Activated CD4-positive, CD25-positive, alpha-beta regulatory T cell treated with anti-CD3 and anti-CD28 coated beads, Interleukin-2, amount 50 U/mL, for 16 hours (primary cell): ENCODE measurements around the gene STX16.

Source experiments
- DNase-seq: peaks from one replicate; pipeline ENCODE4 v3.0.0-alpha.2; 2020; ENCODE audit warnings: low read depth, low spot score

STX16 gene

DNA sequence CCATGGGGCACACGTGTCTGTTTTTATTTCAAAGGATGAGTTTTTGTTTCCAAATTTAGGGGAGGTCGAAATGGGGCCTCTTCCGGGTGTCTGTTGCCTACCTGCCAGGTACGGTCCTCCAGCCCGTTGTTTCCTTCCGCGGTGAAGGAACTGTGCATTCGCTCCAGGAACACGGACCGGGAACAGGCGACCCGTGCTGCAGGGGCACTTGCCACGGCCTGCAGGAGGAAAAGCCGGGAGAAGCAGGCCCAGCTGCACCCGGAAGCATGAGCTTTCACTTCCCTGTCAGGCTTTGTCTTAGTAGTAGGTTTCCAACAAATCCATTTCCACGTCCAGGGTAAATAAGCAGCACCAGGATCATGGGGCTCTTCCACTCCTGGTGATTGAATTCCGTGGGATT, 24.6 kb downstream of the STX16 start:
- no peak for DNase-seq

DNA sequence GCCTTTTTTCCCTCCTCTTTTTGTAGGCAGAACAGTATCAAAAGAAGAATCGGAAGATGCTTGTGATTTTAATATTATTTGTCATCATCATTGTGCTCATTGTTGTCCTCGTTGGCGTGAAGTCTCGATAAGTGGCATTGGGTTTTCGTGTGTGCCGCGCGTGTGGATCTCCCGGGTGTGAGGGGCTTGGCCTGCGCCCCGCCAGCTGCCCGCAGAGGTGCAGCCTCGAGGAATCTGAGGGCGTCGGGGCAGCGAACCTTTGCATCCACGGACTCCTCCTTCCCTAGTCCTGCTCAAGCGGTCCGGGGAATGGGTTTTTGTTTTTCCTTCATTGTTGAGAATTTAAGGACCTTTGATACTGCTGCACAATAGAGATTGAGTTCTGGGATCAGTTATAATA, 25.1 kb downstream of the STX16 start:
- DNase-seq = no peak

DNA sequence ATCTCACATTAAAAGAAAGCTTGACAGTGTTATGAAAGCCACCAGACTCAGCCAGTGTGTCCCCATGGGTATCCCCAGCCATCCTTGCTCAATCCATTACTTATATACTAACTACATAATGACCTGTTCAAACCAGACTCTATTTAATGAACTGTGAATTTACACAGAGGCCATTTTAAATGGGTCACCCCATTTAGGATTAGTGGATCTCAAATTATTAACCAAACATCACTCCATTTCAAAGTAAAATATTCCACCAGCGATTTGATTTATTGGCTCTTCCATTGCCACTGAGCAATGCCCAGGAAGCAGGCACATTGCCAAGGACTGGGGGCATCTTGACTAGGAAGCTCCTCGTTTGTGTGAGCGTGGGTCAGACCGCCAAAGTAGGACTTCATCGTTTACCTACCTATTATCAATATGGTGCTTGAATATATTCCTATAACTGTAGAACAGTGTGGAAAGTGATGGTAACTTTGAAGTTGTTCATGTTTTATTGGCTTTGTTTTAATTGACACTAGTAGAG, 26.1 kb downstream of the STX16 start:
- no peak for DNase-seq

DNA sequence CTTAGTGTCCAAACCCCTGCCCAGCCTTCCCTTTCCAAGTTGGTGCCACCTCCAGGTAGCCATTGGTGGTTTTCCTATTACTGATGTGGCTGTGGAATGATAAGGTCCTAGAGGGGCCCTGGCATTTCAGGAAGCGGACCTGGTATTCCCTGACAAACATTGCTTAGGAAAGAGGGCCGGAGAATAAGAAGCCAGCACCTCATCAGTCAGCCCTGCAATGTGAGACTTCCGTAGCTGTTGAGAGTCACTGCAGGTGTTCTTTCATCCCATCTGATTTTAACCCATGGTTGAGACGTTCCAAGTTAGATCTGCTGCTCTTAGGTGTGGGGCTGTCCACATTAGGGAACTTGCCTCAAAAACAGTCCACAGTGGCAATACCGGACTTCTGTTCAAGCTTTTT, 26.7 kb downstream of the STX16 start:
- no peak for DNase-seq

DNA sequence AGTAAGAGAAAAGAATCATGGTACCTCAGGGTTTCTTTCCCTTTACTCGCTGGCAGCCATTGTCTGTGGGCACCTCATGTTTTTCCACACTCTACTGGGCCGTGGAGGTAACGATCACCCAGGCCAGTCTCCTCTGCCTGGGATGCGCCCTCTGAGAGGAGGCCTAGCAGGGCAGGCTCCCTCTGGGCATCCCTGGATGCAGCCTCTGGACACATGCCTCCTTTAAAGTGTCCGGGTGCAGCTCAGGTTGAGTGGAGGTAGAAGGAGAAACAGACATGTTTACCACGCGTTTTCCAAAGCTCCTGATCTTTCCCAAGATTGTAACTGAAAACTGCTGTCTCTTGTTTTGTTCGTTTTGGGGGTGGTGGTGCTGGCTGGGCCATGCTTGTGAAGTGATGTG, 27.7 kb downstream of the STX16 start:
- no peak for DNase-seq

DNA sequence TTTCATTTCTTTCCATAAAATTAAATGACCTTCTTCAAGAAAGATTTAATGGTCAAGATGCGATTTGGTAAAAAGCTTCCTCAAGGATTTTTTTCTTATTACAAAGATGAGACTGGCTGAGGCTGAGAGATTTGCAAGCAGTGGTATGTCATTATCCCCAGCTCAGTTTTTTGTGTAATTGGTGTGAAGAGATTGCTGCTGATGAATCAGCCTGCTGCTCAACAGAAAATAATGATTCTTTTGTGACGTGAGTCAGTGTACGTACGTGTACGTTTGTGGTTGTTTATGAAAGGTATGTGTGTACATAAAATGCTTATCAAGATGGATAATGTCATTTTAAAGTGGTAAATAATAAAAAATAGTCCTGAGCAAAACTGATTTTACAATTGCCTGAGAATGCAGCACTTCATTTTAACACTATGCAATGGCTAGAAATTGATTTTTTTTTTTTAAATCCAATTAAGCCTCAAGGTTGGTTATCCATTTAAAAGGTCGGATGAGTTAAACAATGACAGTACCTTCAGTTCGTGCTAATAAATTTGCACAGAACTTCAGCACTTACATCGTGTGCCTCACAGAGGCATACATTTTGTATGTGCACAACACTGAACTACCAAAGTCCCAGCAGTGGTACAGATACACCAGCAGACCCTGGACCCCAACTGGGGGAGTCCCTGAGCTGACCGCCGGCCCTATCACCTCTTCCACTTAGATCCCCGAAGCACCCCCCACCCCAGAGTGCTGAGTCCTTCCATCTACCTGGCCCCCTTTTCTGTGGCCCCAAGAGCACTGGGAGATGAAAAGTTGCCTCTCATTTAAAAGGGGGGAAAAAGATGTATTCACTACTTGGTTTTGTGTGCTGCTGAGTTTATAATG, 31.8 kb downstream of the STX16 start:
- no peak for DNase-seq

DNA sequence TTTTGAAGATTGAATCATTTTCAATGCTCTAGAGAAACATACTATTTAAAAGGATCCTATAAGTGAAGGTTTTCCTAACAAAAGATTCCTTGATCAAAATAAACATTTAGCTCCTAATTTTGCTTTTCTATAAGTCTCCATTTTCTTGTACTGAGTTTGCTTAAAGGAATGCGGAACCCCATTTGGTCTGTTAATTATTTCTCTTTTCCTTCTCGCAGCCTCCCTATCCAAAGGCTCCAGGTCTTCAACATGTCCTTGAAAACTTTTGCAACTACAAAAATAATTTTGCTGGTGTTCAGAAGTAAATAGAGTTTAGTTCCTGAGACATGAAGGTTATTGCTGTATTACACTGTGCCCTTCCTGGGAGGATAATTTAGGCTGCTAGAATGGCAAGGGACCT, 33.2 kb downstream of the STX16 start:
- no peak for DNase-seq

DNA sequence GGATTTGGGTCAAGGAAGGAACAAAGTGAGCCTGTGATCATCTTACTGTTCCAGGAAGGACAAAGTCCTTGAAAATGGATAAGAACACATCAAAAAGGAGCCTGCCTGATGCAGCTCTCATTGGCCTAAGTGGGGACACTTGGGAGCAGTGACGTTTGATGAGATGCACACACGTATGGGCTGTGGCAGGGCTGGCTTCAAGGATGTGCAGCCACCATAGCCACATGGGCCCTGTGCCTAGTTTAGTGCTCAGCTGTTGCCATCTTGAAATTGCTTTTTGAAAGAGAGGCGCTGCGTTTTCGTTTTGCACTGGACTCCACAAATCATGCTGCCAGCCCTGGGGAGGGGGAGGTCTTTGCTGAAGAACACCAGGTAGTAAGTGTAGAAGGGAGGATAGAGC, 34.9 kb downstream of the STX16 start:
- DNase-seq = no peak

DNA sequence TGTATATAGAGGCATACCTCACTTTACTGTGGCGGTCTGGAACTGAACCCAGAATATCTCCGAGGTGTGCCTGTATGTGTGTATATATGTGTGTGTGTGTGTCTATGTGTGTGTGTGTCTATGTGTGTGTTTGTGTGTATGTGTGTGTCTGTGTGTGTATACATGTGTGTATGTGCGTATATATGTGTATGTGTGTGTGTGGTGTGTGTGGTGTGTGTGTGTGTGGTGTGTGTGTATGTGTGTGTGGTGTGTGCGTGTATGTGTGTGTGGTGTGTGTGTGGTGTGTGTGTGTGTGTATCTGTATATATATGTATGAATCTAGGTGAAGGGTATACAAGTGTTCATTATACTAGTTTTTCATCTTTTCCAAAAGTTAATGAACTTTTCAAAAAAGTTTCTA, 37.3 kb downstream of the STX16 start:
- DNase-seq = no peak

DNA sequence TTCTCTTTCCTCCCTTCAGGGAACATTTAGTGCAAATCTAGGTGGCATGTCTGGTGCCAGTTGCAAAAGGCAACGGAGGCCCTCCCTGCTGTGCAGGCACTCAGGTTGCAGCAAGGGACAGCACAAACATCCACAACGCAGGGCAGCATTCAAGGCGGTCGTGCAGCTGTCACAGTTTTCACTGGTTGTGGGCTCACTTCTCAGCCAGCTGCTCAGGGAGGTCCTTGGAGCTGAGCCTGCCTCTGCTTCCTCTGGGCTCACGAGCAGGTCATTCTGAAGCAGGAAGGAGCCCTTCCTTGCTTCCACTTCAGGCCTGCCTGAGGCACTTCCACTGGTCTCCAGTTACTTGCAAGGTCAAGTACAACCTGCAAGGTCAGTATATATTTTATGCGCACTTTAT, 37.8 kb downstream of the STX16 start:
- DNase-seq = no peak

DNA sequence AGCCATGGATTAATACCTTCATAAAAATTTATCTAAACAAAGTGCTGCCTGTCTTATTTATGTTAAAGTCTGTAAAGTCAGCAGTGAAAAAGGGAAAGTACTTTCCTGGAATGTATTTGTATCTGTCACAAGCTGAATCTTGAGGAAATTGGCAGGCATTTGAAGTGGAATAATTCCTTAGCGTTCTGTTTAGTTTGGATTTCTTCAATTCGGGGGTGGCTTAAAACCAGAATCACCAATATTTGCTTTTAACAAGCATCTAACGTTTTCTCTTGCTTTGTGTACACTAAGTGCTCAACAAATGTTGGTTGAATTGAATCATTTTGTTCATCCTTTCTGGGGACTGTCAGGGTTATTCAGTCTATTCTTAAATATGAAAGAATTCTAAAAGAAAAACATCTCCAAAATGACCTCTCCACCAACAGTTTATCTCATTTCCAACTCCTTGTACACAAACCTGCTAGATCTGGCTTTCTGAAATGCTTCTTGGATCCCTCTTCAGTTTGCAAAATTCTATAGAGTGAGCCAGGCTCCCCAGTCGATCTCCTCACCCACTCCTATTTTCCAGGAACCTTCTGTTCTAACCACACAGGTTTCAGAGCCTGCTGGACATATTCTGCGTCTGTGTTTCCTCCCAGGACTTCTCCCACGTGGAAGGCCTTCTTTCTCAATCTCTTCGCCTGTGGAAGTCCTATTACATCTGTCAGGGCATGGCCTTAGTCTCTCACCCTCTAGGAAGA, 39.5 kb downstream of the STX16 start:
- DNase-seq = no peak

DNA sequence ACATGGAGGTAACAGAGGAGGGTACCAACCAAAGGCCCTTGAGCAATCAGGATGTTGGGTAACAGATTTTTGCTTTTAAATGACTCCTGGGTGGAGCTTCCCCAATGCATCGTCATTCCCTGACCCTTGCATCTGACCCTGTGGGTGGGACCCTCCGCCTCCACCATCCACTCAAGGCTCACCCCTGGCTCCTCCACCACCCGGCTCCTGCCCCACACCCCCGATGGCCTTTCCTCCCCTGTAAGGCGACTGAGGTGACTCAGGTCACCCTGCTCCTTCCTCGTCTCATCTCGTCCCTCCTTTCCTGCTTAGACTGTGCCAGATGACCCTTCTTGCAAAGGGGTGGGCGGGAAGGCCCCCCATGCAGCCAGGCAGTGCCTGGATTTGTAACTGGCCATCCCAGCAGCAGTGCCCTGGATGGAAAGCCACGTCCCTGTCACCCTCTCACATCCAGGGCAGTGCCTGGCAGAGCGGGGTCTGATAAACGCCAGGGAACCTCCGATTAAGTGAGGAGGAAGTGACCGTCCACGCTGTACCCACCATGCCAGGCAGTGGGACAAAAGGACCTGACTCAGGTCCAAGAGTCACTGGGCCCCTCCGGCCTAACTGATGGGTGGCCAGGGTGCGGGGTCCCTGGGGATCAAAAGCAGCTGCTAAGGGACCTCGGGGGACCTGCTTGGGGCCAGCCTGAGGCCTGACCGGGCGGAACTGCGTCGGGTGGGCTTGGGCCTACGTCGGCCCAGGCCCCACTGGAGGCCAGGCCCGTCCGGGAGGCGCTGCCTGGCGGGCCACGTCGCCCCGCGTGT, 40.9 kb downstream of the STX16 start:
- no peak for DNase-seq

DNA sequence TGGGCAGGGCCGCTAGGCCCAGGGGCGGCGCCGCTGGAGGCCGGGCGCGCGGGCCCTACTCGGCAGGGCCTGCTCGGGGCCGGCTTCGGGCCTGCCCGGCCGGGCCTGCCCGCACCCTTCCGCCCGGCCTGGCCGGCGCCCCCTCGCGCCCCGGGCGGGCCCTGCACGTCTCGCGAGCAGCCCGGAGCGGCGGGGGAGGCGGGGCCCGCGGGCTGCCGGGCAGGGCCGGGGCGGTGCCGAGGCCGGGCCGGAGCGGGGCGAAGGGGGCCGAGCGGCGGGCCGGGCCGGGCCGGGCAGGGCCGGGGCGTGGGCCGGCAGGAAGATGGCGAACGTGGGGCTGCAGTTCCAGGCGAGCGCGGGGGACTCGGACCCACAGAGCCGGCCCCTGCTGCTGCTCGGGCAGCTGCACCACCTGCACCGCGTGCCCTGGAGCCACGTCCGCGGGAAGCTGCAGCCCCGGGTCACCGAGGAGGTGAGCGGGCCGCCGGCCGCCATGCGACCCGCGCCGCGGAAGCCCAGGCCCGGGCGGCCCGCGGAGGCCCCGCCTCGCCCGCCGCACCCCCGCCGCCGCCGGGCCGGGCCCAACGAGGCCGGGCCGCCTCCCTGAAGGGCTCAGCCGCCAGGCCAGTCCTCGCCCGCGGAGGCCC, 41.6 kb downstream of the STX16 start, which contains the start of gene NPEPL1:
Gene NPEPL1 (plus strand): TSS at position 222 of the 647 bp plus-strand sequence. CDS start 101 bp downstream, at position 323.
- DNase-seq = peak; percentile 31

DNA sequence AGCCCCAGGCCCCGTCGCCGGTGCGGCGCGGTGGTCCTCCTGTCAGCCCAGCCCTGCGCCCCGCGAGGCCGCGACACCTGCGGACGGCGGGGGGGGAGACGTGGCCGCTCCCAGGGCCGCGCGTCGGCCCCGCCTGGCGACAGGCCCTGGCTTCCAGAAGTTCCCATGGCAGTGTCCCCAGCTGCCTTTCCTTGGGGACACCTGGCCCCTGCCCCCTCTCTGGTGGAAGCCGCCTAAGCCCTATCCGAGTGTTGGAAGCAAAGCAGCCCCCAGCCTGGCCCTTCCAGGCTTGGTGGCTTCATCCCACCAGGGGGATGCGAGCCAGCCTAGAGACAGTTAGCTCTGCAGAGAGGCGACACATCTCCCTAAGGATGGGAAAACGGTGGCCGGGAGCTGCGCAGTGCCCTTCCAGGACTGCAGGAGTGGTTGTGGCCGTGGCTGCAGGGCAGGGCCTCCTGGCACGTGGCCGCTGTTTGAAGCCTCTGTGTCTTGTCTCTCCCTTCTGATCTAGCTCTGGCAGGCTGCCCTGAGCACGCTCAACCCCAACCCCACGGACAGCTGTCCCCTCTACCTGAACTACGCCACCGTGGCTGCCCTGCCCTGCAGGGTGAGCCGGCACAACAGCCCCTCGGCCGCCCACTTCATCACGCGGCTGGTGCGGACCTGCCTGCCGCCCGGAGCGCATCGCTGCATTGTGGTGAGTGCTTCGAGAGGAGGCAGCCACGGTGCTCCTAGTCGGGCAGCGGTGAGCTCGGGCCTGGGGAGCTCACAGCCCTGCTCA, 42.3 kb downstream of the STX16 start:
- no peak for DNase-seq

DNA sequence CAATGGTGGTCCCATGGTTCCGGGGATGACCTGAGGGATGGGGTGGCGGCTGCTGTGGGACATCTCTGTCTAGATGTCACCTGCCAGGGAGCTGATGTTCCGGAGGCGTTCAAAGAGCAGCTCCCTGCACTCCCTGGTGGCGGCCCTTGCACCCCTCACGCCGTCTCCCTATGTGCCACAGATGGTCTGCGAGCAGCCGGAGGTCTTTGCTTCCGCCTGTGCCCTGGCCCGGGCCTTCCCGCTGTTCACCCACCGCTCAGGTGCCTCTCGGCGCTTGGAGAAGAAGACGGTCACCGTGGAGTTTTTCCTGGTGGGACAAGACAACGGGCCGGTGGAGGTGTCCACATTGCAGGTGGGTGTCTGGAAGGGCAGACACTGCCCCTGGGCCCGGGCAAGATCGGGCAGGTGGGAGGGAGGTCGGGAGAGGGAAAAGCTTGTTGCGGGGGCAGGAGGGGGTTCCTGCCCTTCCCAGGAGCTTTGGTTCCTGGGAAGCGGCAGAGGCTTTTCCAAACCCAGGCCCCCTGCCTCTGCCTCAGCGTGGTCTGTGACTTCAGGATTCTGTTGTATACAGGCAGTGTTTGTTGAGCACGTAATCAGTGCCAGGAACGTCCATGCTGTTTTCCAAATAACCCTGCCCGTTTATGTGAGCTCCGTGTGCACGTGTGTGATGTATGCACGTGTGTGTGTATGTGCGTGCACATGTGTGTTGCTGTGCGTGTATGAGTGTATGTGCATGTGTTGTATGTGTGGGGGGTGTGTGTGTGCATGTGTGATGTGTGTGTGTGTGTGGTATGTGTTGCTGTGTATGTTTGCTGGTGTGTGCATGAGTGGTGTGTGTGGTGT, 43.4 kb downstream of the STX16 start:
- no peak for DNase-seq

DNA sequence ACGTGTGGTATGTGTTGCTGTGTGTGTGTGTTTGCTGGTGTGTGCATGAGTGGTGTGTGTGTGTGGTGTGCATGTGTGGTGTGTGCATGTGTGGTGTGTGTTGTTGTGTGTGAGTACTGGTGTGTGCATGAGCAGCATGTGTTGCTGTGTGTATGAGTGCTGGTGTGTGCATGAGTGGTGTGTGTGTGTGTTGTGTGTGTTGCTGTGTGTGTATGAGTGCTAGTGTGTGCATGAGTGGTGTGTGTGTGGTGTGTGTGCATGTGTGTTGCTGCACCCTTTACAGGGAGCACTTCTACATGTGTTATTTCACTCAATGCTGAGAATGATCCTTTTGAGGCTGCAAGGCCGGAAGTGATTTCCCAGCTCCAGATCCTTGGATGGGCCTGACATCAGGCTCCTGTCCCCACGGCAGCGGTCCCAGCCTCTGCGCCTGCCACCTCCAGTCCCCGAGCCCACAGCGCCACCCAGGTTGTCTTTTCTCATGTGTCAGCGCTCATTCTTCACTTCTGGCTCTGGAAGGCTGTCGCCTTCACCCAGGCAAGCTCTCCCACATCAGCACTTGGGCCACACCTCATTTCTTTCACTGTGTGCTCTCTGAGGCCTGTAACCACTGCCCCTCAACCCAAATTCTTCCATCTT, 44.1 kb downstream of the STX16 start:
- no peak for DNase-seq

DNA sequence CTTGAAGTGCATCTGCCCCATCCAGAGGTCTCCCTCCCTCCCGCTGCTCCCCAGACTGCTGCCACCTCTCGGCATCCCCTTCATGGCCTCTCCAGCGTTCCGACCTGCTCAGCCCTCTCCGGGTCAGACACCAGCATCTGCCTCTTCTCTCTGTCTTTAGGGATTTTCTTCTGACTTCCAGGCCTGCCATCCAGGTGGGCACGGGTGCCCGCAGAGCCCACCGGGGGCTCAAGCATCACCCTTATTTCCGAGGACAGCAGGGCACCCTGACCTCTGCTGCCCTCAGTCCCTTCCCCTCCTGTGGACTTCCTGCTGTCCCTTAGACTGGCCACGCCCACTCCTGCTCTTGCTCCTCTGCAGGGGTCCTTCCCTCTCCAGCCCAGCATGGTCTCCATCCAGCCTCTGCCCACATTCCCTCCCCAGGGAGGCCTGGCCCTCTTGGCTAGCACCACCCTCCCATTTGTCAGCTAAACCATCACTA, 44.9 kb downstream of the STX16 start:
- no peak for DNase-seq

DNA sequence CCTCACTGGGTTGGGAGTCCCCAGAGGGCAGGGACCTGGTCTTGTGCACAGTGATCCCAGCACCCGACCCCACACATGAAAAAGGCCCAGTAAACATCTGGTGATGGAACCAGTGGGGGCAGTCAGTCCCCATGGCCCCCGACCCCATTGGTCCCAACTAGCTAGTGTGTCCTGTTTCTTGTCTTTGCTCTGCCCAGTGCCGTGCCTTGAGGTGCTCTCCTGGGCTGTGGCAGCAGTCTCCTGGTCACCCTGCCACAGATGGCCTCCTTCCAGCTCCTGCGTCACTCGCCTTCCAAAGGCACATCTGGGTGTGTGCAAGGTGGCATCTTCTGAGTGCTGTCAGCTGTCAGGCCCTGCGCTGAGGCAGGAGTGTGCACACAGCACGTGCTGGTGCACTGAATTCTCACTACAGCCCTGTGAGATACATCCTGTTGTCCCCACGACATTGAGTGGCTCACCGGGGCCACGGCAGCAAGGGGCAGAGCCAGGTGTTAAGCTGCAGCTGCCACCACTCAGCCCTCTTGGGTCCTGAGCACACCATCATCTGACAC, 45.4 kb downstream of the STX16 start:
- no peak for DNase-seq
